Mesendoderm (in vitro differentiated cells): ENCODE data around the gene MBLAC1.
A peak's percentile ranks its signal among the peaks of the same experiment; 100 is the strongest.

Experiments used
- DNase-seq: peaks from one replicate; pipeline ENCODE4 v3.0.0; 2013
- H2AK5ac ChIP-seq: 2 replicates; pipeline ENCODE4 v1.6.1; 2013; ENCODE audit warnings: low read length, inconsistent platforms
- H2BK120ac ChIP-seq: 2 replicates; pipeline ENCODE4 v1.6.1; 2013; ENCODE audit warnings: low read depth, mild to moderate bottlenecking, low read length, moderate library complexity, mixed read lengths
- H2BK15ac ChIP-seq: replicated peaks from 2 replicates; pipeline ENCODE4 v1.6.1; 2013; ENCODE audit warnings: low read depth, mild to moderate bottlenecking, moderate library complexity
- H2BK5ac ChIP-seq: 2 replicates; pipeline ENCODE4 v1.6.1; 2013; ENCODE audit warnings: low read length, inconsistent platforms
- H3K18ac ChIP-seq: 2 replicates; pipeline ENCODE4 v1.6.1; 2013; ENCODE audit warnings: mild to moderate bottlenecking, low read length, mixed read lengths
- H3K23ac ChIP-seq: one replicate; pipeline ENCODE4 v1.6.1; 2013; ENCODE audit warnings: low read length
- H3K27ac ChIP-seq: 2 replicates; pipeline ENCODE4 v1.5.1; 2013; ENCODE audit warnings: low read depth, mild to moderate bottlenecking, inconsistent platforms, low read length, moderate library complexity
- H3K27me3 ChIP-seq: 2 replicates; pipeline ENCODE4 v1.6.1; 2013; ENCODE audit warnings: low read length, control low read depth, mild to moderate bottlenecking, inconsistent platforms; ENCODE audit not compliant: insufficient read depth, poor library complexity
- H3K36me3 ChIP-seq: 2 replicates; pipeline ENCODE4 v1.6.1; 2013; ENCODE audit warnings: low read length, inconsistent platforms; ENCODE audit not compliant: control insufficient read depth, insufficient read depth
- H3K4ac ChIP-seq: one replicate; pipeline ENCODE4 v1.6.1; 2013; ENCODE audit warnings: low read depth, mild to moderate bottlenecking, low read length, moderate library complexity
- H3K4me1 ChIP-seq: 2 replicates; pipeline ENCODE4 v1.6.1; 2013; ENCODE audit warnings: low read depth, low read length, inconsistent platforms; ENCODE audit not compliant: control insufficient read depth
- H3K4me2 ChIP-seq: 2 replicates; pipeline ENCODE4 v1.6.1; 2013; ENCODE audit warnings: low read length
- H3K4me3 ChIP-seq: 2 replicates; pipeline ENCODE4 v1.5.1; 2013; ENCODE audit warnings: mild to moderate bottlenecking, low read length
- H3K56ac ChIP-seq: one replicate; pipeline ENCODE4 v1.6.1; 2013; ENCODE audit warnings: low read length
- H3K79me1 ChIP-seq: 2 replicates; pipeline ENCODE4 v1.6.1; 2013; ENCODE audit warnings: low read length, inconsistent platforms
- H3K79me2 ChIP-seq: 2 replicates; pipeline ENCODE4 v1.6.1; 2013; ENCODE audit warnings: mild to moderate bottlenecking, low read length; ENCODE audit not compliant: control insufficient read depth, insufficient read depth
- H3K9ac ChIP-seq: 2 replicates; pipeline ENCODE4 v1.6.1; 2013; ENCODE audit warnings: low read length, inconsistent platforms
- H4K5ac ChIP-seq: one replicate; pipeline ENCODE4 v1.6.1; 2013; ENCODE audit warnings: low read length
- H4K8ac ChIP-seq: one replicate; pipeline ENCODE4 v1.6.1; 2013; ENCODE audit warnings: low read depth, mild to moderate bottlenecking, control low read depth, low read length, moderate library complexity
- WGBS: extraction: QIAGEN DNeasy Blood & Tissue Kit; methylation state at CpG from one replicate; pipeline ENCODE4 v1.1.7; 2013; ENCODE audit warnings: low lambda C conversion rate, missing lambda C conversion rate; ENCODE audit not compliant: insufficient coverage; ENCODE audit errors: extremely low coverage; 5-methylcytosine and 5-hydroxymethylcytosine counted together

MBLAC1 gene

DNA sequence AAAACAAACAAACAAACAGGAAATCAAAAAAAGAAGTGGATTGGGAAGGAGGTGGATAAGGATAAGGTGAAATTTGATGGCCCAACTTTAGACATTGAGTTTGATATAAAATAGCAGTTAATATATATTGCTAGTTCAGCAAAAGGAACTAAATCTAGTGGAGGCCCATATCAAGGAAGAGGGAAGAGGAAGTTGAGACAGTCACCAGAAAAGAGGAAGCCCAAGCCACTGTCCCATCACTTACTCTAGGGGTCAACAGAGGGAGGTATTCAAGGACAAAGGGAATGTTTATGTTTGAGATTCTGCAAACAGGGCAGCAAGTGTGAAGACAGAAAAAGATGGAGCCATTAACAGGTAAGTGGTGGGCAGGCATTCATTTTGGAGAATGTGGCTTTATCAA, 25.6 kb downstream of the MBLAC1 start:
- no peak overlapping the region for H2BK120ac ChIP-seq
- H3K36me3 ChIP-seq: peaks cover 11% of the 10 kb centered on the region

DNA sequence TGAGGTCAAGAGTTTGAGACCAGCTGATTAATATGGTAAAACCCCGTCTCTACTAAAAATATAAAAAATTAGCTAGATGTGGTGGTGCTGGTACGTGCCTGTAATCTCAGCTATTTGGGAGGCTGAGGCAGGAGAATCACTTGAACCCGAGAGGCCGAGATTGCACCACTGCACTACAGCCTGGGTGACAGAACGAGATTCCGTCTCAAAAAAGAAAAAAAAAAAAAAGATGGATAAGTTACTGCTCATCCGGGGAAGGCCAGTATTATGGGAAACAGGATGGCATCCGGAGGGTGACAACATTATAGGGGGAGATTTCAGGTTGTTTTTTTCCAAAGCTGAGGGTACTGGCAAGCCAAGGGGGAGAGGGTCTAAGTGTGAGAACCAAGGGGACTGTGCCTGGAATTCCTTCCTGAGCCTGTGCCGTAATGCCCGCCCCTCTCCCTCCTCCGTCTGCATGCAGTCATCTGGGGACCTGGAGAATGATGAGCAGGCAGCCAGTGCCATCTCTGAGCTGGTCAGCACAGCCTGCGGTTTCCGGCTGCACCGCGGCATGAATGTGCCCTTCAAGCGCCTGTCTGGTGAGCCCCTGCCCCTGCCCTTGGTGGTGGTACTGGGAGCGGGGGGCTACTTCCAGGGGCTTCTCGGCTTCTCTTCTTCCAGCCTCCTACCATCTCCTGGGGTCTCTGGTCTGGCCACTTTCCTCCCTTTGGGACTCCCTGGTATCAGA, 26.3 kb downstream of the MBLAC1 start:
- Histone ChIP-seq H3K4me2 (no peak overlapping the region), H2BK120ac (no peak overlapping the region), H4K5ac (no peak overlapping the region), H3K18ac (no peak overlapping the region), H3K79me1 (peaks cover 18% of the 10 kb centered on the region), H2AK5ac (no peak overlapping the region), H3K27me3 (no peaks in the 10 kb centered on the region), H3K9ac (no peak overlapping the region), H3K4me1 (peaks cover 14% of the 10 kb centered on the region), H3K4ac (no peak overlapping the region), H4K8ac (no peak overlapping the region), H3K23ac (no peak overlapping the region), H3K27ac (no peak overlapping the region), H3K36me3 (peaks cover 11% of the 10 kb centered on the region), H3K56ac (no peak overlapping the region), H2BK15ac (no peak overlapping the region), H3K4me3 (no peak overlapping the region), H2BK5ac (no peak overlapping the region), H3K79me2 (peaks cover 8% of the 10 kb centered on the region)
- DNase-seq: no peak
- no CpG with 5 or more reads among the region's 18 CpGs for WGBS

More for the DNA sequence above, 25.6 kb downstream of the MBLAC1 start:
- H3K79me2 ChIP-seq: peaks cover 8% of the 10 kb centered on the region
- no peak overlapping the region for H3K4ac ChIP-seq
- DNase-seq: peak; percentile 15
- no peak overlapping the region for H3K4me3 ChIP-seq
- H3K18ac ChIP-seq: no peak overlapping the region
- H4K8ac ChIP-seq: no peak overlapping the region
- H3K27me3 ChIP-seq: no peaks in the 10 kb centered on the region
- peaks cover 10% of the 10 kb centered on the region for H3K4me1 ChIP-seq
- H3K56ac ChIP-seq: no peak overlapping the region
- no peak overlapping the region for H3K27ac ChIP-seq
- H3K4me2 ChIP-seq: no peak overlapping the region
- H3K9ac ChIP-seq: no peak overlapping the region
- peaks cover 15% of the 10 kb centered on the region for H3K79me1 ChIP-seq
- no peak overlapping the region for H4K5ac ChIP-seq
- no peak overlapping the region for H2BK5ac ChIP-seq
- H2AK5ac ChIP-seq: no peak overlapping the region
- no peak overlapping the region for H2BK15ac ChIP-seq
- no peak overlapping the region for H3K23ac ChIP-seq

DNA sequence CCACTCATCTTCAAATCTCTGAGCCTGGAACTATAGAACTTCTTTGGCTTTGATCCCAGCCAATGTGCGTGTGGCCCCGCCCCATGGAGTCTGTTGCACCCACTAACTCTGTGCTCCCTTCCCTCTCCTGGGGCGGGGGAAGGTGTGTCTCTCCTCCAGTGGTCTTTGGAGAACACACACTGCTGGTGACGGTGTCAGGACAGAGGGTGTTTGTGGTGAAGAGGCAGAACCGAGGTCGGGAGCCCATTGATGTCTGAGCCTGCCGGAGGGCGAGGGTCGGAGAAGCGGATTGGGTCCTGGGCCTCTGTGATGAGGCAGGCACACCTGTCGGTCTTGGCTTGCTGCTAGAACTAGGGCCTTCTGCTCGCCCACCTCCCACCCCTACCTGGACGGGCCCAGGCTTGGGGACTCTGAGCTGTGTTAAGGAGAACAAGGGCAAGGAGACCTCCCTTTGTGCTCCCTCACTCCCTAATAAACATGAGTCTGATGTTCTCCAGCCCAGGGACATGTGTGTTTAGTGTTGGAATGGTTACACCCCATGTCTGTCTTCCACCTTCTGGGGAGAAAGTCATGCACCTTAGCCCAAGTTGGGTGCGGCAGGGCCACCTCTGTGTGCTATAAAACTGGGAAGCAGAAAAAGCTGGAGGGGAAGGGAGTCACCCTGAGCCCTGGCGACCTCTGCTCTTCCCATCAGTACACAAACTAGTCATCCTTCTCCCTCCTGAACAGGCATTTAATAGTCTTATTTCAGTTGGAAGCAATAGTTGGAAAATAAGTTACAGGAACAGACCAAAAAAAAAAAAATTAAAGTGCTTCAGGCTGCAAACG, 27.2 kb downstream of the MBLAC1 start:
- H3K79me2 ChIP-seq: peaks cover 8% of the 10 kb centered on the region
- H3K27ac ChIP-seq: no peak overlapping the region
- no peak overlapping the region for H3K18ac ChIP-seq
- peak overlapping the region; percentile 76 for H3K23ac ChIP-seq
- no peak overlapping the region for H2AK5ac ChIP-seq
- H2BK5ac ChIP-seq: no peak overlapping the region
- H3K4ac ChIP-seq: no peak overlapping the region
- no peak overlapping the region for H3K9ac ChIP-seq
- H4K8ac ChIP-seq: no peak overlapping the region
- peaks cover 11% of the 10 kb centered on the region for H3K36me3 ChIP-seq
- H3K56ac ChIP-seq: peak overlapping the region; percentile 6
- DNase-seq: no peak
- WGBS: no CpG with 5 or more reads among the region's 16 CpGs
- H3K79me1 ChIP-seq: peaks cover 18% of the 10 kb centered on the region
- H3K4me2 ChIP-seq: no peak overlapping the region
- no peak overlapping the region for H3K4me3 ChIP-seq
- H2BK15ac ChIP-seq: no peak overlapping the region
- no peaks in the 10 kb centered on the region for H3K27me3 ChIP-seq
- H3K4me1 ChIP-seq: peaks cover 12% of the 10 kb centered on the region
- H2BK120ac ChIP-seq: no peak overlapping the region
- no peak overlapping the region for H4K5ac ChIP-seq

DNA sequence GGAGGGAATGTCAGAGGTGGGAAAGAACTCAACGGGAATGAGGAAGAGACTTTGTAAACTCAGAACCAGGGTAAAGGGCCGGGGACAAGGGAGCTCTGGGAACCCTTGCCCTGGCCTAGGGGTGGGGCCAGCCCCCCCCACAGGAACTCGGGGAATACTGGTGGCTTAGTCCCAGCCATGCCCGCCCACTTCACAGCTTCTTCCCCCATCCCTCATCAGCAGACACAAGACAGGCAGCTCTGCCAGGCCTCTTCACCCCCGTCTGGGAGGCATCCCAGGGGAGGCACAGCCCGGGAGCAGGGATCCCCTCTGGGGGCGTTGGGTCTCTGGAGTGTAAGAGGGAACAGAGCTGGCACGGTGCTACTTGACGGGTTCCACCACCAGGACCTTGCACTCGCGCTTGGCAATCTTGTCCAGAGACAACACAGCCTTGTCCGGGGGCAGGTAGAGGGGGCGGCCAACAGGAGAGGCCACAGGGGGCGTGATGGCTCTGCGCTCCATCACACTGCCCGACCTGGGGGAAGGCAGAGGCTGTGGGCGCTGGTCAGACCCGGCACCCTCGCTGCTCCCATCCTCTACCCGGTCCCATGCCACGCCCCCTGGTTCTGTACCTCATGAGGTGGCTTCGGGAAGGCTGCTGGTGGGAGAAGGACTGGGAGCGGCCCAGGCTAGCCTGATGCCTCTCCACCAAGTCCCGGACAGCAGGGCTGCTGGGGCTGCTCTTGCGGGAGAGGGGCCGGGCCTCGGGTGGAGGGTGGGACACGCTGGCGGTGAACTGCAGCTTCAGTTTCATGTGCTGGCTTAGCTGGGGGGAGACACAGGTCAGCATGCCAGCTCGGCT, 28.1 kb downstream of the MBLAC1 start:
- H3K18ac ChIP-seq: no peak overlapping the region
- WGBS: no CpG with 5 or more reads among the region's 30 CpGs

DNA sequence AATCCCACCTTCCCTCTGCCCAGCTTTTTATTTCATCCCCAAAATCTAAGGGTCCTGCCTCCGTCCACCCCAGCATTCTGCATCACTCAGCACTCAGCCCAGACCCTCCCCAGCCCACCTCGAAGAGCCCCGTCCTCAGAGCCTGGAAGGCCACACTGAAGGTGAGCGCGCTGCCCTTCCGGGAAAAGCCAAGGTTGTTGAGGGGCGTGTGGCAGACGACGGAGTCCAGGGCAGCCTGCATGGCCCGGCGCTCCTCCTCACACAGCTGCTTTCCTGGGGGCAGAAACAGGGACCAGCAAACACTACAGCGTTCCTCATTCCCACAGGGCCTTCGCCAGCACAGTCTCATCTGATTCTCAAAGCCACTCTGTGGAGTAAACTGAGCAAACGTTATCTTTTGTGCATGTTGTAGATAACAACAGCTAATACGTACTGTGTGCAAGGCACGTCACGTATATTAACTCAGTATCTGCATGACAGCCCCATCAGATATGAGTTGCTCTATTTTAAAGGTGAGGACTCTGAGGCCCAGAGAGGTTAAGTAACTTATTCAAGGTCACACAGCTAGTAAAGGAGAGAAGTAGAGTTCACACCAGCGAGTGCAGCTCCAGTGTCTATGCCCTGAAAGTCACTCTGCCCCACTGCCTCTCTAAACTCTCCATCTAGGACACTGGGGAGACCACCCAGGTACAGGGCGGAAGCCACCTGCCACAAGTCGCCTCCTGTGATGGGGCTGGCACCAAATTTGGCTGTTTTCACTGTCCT, 29.0 kb downstream of the MBLAC1 start:
- no peak overlapping the region for H3K18ac ChIP-seq
- no peak overlapping the region for H3K56ac ChIP-seq
- no peak overlapping the region for H2AK5ac ChIP-seq
- H3K27me3 ChIP-seq: no peaks in the 10 kb centered on the region
- no peak overlapping the region for H3K4me2 ChIP-seq
- no peak overlapping the region for H4K8ac ChIP-seq
- no peak overlapping the region for H3K23ac ChIP-seq
- WGBS: no CpG with 5 or more reads among the region's 20 CpGs
- no peak overlapping the region for H3K4ac ChIP-seq
- no peak overlapping the region for H3K9ac ChIP-seq
- peaks cover 15% of the 10 kb centered on the region for H3K79me1 ChIP-seq
- H3K4me3 ChIP-seq: no peak overlapping the region
- no peak overlapping the region for H4K5ac ChIP-seq
- H2BK15ac ChIP-seq: no peak overlapping the region
- H3K27ac ChIP-seq: no peak overlapping the region
- H3K36me3 ChIP-seq: peaks cover 11% of the 10 kb centered on the region
- no peak overlapping the region for H2BK5ac ChIP-seq
- no peak for DNase-seq
- no peaks in the 10 kb centered on the region for H3K79me2 ChIP-seq
- no peak overlapping the region for H2BK120ac ChIP-seq
- H3K4me1 ChIP-seq: peaks cover 12% of the 10 kb centered on the region

More for the DNA sequence above, 28.1 kb downstream of the MBLAC1 start:
- peaks cover 12% of the 10 kb centered on the region for H3K4me1 ChIP-seq
- no peak overlapping the region for H4K5ac ChIP-seq
- peak overlapping the region; percentile 8 for H3K9ac ChIP-seq
- peaks cover 3% of the 10 kb centered on the region for H3K79me2 ChIP-seq
- H3K27ac ChIP-seq: peak overlapping the region; percentile 33
- no peak overlapping the region for H3K56ac ChIP-seq
- no peak overlapping the region for H3K23ac ChIP-seq
- H4K8ac ChIP-seq: no peak overlapping the region
- no peak overlapping the region for H2BK5ac ChIP-seq
- no peak overlapping the region for H2AK5ac ChIP-seq
- peaks cover 17% of the 10 kb centered on the region for H3K79me1 ChIP-seq
- DNase-seq: peak; percentile 77
- no peak overlapping the region for H3K4me2 ChIP-seq
- H3K36me3 ChIP-seq: peaks cover 11% of the 10 kb centered on the region
- no peak overlapping the region for H2BK120ac ChIP-seq
- no peaks in the 10 kb centered on the region for H3K27me3 ChIP-seq
- no peak overlapping the region for H3K4me3 ChIP-seq
- H3K4ac ChIP-seq: no peak overlapping the region
- H2BK15ac ChIP-seq: no peak overlapping the region
